Neural progenitor cell (in vitro differentiated cells): ENCODE results near the gene GJD4. TPM values are rescaled to one million over a fixed set of nuclear protein-coding genes. Genes with fewer than 3 reads are reported as not detected.

ENCODE experiments used
- DNase-seq: peaks from one replicate; pipeline ENCODE4 v3.0.0-alpha.2; 2016; ENCODE audit warnings: low spot score
- H2AFZ ChIP-seq: fragments of 200-600 bp; sonication (generic); replicated peaks from 2 replicates; pipeline ENCODE4 v1.6.1; 2016; ENCODE audit warnings: antibody characterized with exemption
- H3F3A ChIP-seq: fragments of 200-600 bp; sonication (generic); 2 replicates; pipeline ENCODE4 v1.6.1; 2016; ENCODE audit warnings: antibody characterized with exemption, low read depth
- H3K27ac ChIP-seq: fragments of 200-600 bp; sonication (generic); 2 replicates; pipeline ENCODE4 v1.5.1; 2016; ENCODE audit warnings: mild to moderate bottlenecking
- H3K27me3 ChIP-seq: fragments of 200-600 bp; sonication (generic); 2 replicates; pipeline ENCODE4 v1.6.1; 2016; ENCODE audit warnings: mild to moderate bottlenecking, moderate library complexity
- H3K36me3 ChIP-seq: fragments of 200-600 bp; sonication (generic); 2 replicates; pipeline ENCODE4 v1.5.1; 2016
- H3K4me1 ChIP-seq: fragments of 200-600 bp; sonication (generic); 2 replicates; pipeline ENCODE4 v1.6.1; 2016; ENCODE audit warnings: mixed run types
- H3K4me2 ChIP-seq: fragments of 200-600 bp; sonication (generic); 2 replicates; pipeline ENCODE4 v1.6.1; 2016
- H3K4me3 ChIP-seq: fragments of 200-600 bp; sonication (generic); 2 replicates; pipeline ENCODE4 v1.5.1; 2016
- H3K79me2 ChIP-seq: fragments of 200-600 bp; sonication (generic); 2 replicates; pipeline ENCODE4 v1.6.1; 2016; ENCODE audit warnings: low read depth
- H3K9ac ChIP-seq: fragments of 200-600 bp; sonication (generic); 2 replicates; pipeline ENCODE4 v1.6.1; 2016
- H3K9me3 ChIP-seq: fragments of 200-600 bp; sonication (generic); 2 replicates; pipeline ENCODE4 v1.5.1; 2016; ENCODE audit warnings: low read depth
- H4K20me1 ChIP-seq: fragments of 200-600 bp; sonication (generic); 2 replicates; pipeline ENCODE4 v1.6.1; 2016; ENCODE audit warnings: low read depth
- H3K27ac Mint-ChIP-seq: 3 replicates; pipeline ENCODE4 v1.8.0; 2021; ENCODE audit warnings: mixed read lengths
- H3K27me3 Mint-ChIP-seq: 2 replicates; pipeline ENCODE4 v1.8.0; 2022; ENCODE audit warnings: low read depth, mild to moderate bottlenecking, inconsistent platforms, moderate library complexity, mixed read lengths; ENCODE audit not compliant: insufficient read depth
- H3K36me3 Mint-ChIP-seq: 3 replicates; pipeline ENCODE4 v1.8.0; 2021; ENCODE audit warnings: mixed read lengths
- H3K4me1 Mint-ChIP-seq: 3 replicates; pipeline ENCODE4 v1.8.0; 2021; ENCODE audit warnings: mixed read lengths
- H3K4me3 Mint-ChIP-seq: 3 replicates; pipeline ENCODE4 v1.8.0; 2021; ENCODE audit warnings: mild to moderate bottlenecking, moderate library complexity, mixed read lengths
- H3K9me3 Mint-ChIP-seq: 3 replicates; pipeline ENCODE4 v1.8.0; 2020; ENCODE audit warnings: mixed read lengths
- EZH2 ChIP-seq: fragments of 200-600 bp; sonication (generic); IDR thresholded peaks from 2 replicates; pipeline ENCODE4 v1.6.1; 2017; ENCODE audit warnings: antibody characterized with exemption, mild to moderate bottlenecking, moderate library complexity
- EZH2phosphoT487 ChIP-seq: fragments of 200-600 bp; sonication (generic); IDR thresholded peaks from 2 replicates; pipeline ENCODE4 v1.6.1; 2017; ENCODE audit warnings: antibody characterized with exemption
- total RNA-seq: library from RNA; depleted of rRNA; stranded (reverse); fragments of >200 nt; gene quantifications from 2 replicates; pipeline ENCODE4 v1.2.3, GENCODE V29; 2015; ENCODE audit warnings: low replicate concordance
- TF ChIP-seq, protein P1 (sequence below): fragments of 200-600 bp; sonication (generic); IDR thresholded peaks from 2 replicates; pipeline ENCODE4 v1.5.1; 2017; ENCODE audit warnings: antibody characterized with exemption, mild to moderate bottlenecking

The GJD4 gene
- total RNA-seq, 1 donor from 2014 or later = not detected

DNA sequence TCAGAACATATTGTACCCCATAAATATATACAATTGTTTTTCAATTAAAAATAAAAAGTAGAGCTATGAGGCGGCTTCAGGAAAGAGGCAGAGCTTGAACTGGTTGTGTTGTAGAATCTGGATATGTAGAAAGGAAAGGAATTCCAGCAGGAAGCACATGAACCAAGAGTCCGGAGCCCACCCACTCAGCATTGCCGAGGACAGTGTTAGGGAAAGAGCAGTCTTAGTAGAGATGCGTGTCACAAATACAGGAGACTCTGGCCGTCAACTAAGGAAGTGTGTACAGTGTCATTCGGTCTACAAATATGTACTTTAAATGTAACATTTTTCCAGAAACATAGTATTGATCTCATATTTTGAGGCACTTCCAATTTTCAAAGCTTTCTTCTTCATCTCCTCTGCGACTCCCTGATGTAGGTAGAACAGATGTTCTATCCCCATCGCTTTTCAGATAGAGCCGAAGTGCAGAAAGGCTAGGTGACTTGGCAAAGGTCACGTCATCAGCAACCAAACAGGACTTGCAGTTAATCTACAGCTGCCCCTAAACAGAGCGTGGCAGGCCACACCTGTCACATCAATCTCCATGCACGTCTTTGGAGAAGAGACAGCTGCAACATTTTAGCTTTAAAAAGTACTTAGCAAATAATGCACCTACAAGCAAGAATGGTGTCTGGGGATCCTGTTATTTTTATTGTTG lies 25.3 kb upstream of the GJD4 start:
- peaks cover 7% of the 10 kb centered on the region for H3K27me3 Mint-ChIP-seq
- no peak overlapping the region for H3K27ac ChIP-seq

DNA sequence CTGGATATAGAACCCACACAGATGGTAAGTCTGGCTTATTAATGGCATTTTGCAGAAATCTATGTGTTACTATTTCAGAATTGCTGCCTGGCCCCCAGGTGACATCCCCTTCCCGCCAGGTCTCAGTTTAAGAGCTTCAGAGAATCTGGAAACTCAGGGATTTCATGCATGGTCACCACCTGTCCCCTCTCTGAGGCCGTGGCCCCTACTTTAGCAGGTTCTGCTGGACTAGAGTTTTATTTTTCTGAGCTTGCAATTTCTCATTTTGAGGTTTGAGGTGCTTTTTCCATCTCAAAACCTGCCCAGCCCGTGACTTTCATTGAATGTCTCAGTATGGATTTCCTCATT lies 24.7 kb upstream of the GJD4 start:
- Histone ChIP-seq H3K27me3 (no peaks in the 10 kb centered on the region), H3F3A (no peaks in the 10 kb centered on the region), H4K20me1 (no peaks in the 10 kb centered on the region), H3K27ac (no peak overlapping the region), H3K79me2 (no peaks in the 10 kb centered on the region), H3K4me2 (no peak overlapping the region), H2AFZ (no peak overlapping the region), H3K4me1 (no peaks in the 10 kb centered on the region), H3K9ac (no peak overlapping the region), H3K4me3 (no peak overlapping the region), H3K36me3 (no peaks in the 10 kb centered on the region), H3K9me3 (no peaks in the 10 kb centered on the region)
- Mint-ChIP-seq H3K27ac (no peak overlapping the region), H3K4me1 (no peaks in the 10 kb centered on the region), H3K36me3 (peaks cover 4% of the 10 kb centered on the region), H3K9me3 (no peaks in the 10 kb centered on the region), H3K4me3 (no peak overlapping the region), H3K27me3 (peaks cover 7% of the 10 kb centered on the region)
- TF ChIP-seq EZH2 = no peak
- DNase-seq = no peak

More for the DNA sequence above, 25.3 kb upstream of the GJD4 start:
- H3K4me3 ChIP-seq = no peak overlapping the region
- H3K27me3 ChIP-seq = no peaks in the 10 kb centered on the region
- H3K4me3 Mint-ChIP-seq = no peak overlapping the region
- no peaks in the 10 kb centered on the region for H3K36me3 ChIP-seq
- DNase-seq = no peak
- TF ChIP-seq, protein P1, sequence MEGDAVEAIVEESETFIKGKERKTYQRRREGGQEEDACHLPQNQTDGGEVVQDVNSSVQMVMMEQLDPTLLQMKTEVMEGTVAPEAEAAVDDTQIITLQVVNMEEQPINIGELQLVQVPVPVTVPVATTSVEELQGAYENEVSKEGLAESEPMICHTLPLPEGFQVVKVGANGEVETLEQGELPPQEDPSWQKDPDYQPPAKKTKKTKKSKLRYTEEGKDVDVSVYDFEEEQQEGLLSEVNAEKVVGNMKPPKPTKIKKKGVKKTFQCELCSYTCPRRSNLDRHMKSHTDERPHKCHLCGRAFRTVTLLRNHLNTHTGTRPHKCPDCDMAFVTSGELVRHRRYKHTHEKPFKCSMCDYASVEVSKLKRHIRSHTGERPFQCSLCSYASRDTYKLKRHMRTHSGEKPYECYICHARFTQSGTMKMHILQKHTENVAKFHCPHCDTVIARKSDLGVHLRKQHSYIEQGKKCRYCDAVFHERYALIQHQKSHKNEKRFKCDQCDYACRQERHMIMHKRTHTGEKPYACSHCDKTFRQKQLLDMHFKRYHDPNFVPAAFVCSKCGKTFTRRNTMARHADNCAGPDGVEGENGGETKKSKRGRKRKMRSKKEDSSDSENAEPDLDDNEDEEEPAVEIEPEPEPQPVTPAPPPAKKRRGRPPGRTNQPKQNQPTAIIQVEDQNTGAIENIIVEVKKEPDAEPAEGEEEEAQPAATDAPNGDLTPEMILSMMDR = no peak
- TF ChIP-seq EZH2phosphoT487 (no peak), EZH2 (no peak)
- peaks cover 6% of the 10 kb centered on the region for H3K36me3 Mint-ChIP-seq
- H2AFZ ChIP-seq = no peak overlapping the region
- no peaks in the 10 kb centered on the region for H4K20me1 ChIP-seq
- no peaks in the 10 kb centered on the region for H3K9me3 ChIP-seq
- no peak overlapping the region for H3K9ac ChIP-seq
- no peaks in the 10 kb centered on the region for H3K79me2 ChIP-seq
- no peaks in the 10 kb centered on the region for H3K4me1 Mint-ChIP-seq
- H3K27ac Mint-ChIP-seq = no peak overlapping the region
- no peaks in the 10 kb centered on the region for H3K4me1 ChIP-seq
- no peaks in the 10 kb centered on the region for H3K9me3 Mint-ChIP-seq
- no peak overlapping the region for H3K4me2 ChIP-seq
- no peaks in the 10 kb centered on the region for H3F3A ChIP-seq

DNA sequence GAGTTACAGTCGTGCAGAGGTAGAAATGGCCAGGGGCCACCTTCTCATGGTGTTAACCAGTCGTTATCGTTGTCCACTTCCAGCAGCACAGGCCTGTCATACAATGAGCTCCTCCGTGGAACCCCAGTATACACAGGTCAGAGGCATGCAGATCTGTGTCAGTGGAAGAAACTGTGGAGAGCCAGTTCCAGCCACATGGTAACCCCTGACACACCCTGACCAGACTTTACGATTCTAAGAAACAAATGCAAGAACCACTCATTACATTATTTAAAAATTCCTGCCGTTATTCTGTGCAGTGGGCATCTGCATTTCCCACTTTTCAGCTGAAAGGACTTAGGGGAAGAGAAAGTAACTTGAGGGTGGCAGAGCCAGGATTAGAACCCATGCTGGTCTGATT lies 23.5 kb upstream of the GJD4 start:
- Histone ChIP-seq H3K27me3 (no peaks in the 10 kb centered on the region), H3K4me3 (no peak overlapping the region), H2AFZ (no peak overlapping the region), H3K4me1 (no peaks in the 10 kb centered on the region), H3K4me2 (no peak overlapping the region), H3F3A (no peaks in the 10 kb centered on the region), H3K27ac (no peak overlapping the region), H3K9ac (no peak overlapping the region), H4K20me1 (no peaks in the 10 kb centered on the region), H3K9me3 (no peaks in the 10 kb centered on the region), H3K36me3 (no peaks in the 10 kb centered on the region), H3K79me2 (no peaks in the 10 kb centered on the region)
- Mint-ChIP-seq H3K4me1 (no peaks in the 10 kb centered on the region), H3K27ac (no peak overlapping the region), H3K4me3 (no peak overlapping the region), H3K27me3 (peaks cover 7% of the 10 kb centered on the region), H3K36me3 (peaks cover 2% of the 10 kb centered on the region), H3K9me3 (no peaks in the 10 kb centered on the region)
- no peak for DNase-seq
- TF ChIP-seq EZH2 (no peak), EZH2phosphoT487 (no peak)
- TF ChIP-seq, protein P1 = no peak

DNA sequence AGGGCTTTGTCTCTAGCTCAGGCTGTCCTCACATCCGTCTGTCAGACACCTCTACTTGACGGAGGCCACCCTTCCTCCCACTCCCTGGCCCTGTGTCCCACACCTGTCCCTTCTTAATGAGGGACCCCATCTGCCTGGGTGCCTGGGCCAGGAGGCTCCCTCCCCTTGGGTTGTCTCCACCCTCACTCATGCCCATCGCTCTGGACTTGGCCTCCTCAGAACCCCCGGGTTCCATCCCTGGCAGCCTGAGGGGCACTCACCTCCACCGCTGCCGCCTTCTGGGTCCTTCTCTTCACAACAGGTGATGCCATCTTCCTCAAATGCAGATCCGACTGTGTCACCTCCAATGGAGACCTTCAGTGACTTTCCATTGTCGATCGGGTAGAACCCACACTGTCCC lies 20.2 kb upstream of the GJD4 start:
- Mint-ChIP-seq H3K27me3 (peaks cover 3% of the 10 kb centered on the region), H3K4me1 (no peaks in the 10 kb centered on the region), H3K36me3 (no peaks in the 10 kb centered on the region), H3K4me3 (no peak overlapping the region), H3K9me3 (no peaks in the 10 kb centered on the region), H3K27ac (no peak overlapping the region)
- Histone ChIP-seq H3K4me3 (no peak overlapping the region), H3K36me3 (no peaks in the 10 kb centered on the region), H4K20me1 (no peaks in the 10 kb centered on the region), H3K9me3 (no peaks in the 10 kb centered on the region), H3K27ac (no peak overlapping the region), H3K27me3 (no peaks in the 10 kb centered on the region), H2AFZ (no peak overlapping the region), H3F3A (no peaks in the 10 kb centered on the region), H3K9ac (no peak overlapping the region), H3K4me1 (no peaks in the 10 kb centered on the region), H3K79me2 (no peaks in the 10 kb centered on the region), H3K4me2 (no peak overlapping the region)
- no peak for TF ChIP-seq EZH2
- TF ChIP-seq, protein P1 = no peak
- no peak for TF ChIP-seq EZH2phosphoT487
- DNase-seq = no peak
